ENCODE measurements around the gene AHRR.

DNA sequence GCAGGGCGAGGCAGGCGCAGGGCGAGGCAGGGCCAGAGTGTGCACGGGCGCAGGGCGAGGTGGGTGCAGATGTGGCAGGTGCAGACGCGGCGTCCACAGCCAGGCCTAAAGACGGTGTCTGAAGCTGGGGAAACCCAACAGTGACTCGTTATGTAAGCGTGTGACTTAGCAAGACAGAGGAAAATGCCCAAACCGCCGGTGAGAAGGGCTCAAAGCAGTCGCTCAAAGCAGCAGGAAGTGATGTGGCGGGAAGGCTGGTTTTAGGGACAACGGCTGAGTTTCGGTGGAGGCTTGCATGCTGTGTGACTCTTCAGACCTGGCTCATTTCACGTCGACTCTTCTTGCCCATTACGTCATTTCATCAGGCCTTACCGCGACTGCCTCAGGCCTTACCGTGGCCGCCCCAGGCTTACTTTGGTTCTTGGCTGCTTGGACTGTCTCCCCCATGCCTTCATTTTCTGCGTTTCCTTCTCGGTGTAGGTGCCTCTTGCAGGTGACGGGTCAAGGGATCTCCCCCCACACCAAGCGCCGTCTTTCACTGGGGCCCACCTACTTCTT lies 71.0 kb downstream of the AHRR start:
- TF ChIP-seq, protein P1, sequence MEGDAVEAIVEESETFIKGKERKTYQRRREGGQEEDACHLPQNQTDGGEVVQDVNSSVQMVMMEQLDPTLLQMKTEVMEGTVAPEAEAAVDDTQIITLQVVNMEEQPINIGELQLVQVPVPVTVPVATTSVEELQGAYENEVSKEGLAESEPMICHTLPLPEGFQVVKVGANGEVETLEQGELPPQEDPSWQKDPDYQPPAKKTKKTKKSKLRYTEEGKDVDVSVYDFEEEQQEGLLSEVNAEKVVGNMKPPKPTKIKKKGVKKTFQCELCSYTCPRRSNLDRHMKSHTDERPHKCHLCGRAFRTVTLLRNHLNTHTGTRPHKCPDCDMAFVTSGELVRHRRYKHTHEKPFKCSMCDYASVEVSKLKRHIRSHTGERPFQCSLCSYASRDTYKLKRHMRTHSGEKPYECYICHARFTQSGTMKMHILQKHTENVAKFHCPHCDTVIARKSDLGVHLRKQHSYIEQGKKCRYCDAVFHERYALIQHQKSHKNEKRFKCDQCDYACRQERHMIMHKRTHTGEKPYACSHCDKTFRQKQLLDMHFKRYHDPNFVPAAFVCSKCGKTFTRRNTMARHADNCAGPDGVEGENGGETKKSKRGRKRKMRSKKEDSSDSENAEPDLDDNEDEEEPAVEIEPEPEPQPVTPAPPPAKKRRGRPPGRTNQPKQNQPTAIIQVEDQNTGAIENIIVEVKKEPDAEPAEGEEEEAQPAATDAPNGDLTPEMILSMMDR (IDR thresholded peaks at IDR 0.05; ENCODE audit: low read length) = no peak
- no peak for TF ChIP-seq EZH2 (IDR thresholded peaks at IDR 0.05; ENCODE audit: borderline replicate concordance, low read length)
